MM.1S (cell line): ENCODE data around the gene CASR.

Experiments
- DNase-seq: peaks from one replicate; pipeline ENCODE4 v3.0.0-alpha.2; 2015
- H2AFZ ChIP-seq: fragments of 300-600 bp; sonication (generic); 2 replicates; pipeline ENCODE4 v1.6.0; 2016; ENCODE audit warnings: antibody characterized with exemption, low read length
- H3F3A ChIP-seq: fragments of 300-600 bp; sonication (generic); 2 replicates; pipeline ENCODE4 v1.6.1; 2016; ENCODE audit warnings: mild to moderate bottlenecking, antibody characterized with exemption, low read length, moderate library complexity, mixed read lengths; ENCODE audit not compliant: insufficient read depth
- H3K27ac ChIP-seq: fragments of 300-600 bp; sonication (generic); 2 replicates; pipeline ENCODE4 v1.5.1; 2016; ENCODE audit warnings: mild to moderate bottlenecking, low read length
- H3K27me3 ChIP-seq: fragments of 300-600 bp; sonication (generic); replicated peaks from 2 replicates; pipeline ENCODE4 v1.6.0; 2016; ENCODE audit warnings: low read length; ENCODE audit not compliant: insufficient read depth
- H3K36me3 ChIP-seq: fragments of 300-600 bp; sonication (generic); replicated peaks from 2 replicates; pipeline ENCODE4 v1.6.1; 2016; ENCODE audit warnings: mild to moderate bottlenecking, low read length, mixed read lengths; ENCODE audit not compliant: insufficient read depth
- H3K4me1 ChIP-seq: fragments of 300-600 bp; sonication (generic); 2 replicates; pipeline ENCODE4 v1.6.1; 2016; ENCODE audit warnings: low read length, mixed read lengths
- H3K4me2 ChIP-seq: fragments of 300-600 bp; sonication (generic); 2 replicates; pipeline ENCODE4 v1.6.0; 2016; ENCODE audit warnings: low read depth, low read length
- H3K4me3 ChIP-seq: fragments of 300-600 bp; sonication (generic); 2 replicates; pipeline ENCODE4 v1.5.1; 2016; ENCODE audit warnings: low read length, mixed read lengths
- H3K79me2 ChIP-seq: fragments of 300-600 bp; sonication (generic); 2 replicates; pipeline ENCODE4 v1.6.1; 2016; ENCODE audit warnings: mixed run types, low read length, mixed read lengths
- H3K9ac ChIP-seq: fragments of 300-600 bp; sonication (generic); 2 replicates; pipeline ENCODE4 v1.6.1; 2016; ENCODE audit warnings: low read length, mixed read lengths
- H3K9me2 ChIP-seq: fragments of 300-600 bp; sonication (generic); replicated peaks from 2 replicates; pipeline ENCODE4 v1.6.1; 2016; ENCODE audit warnings: mild to moderate bottlenecking, low read length, mixed read lengths; ENCODE audit not compliant: insufficient read depth
- H3K9me3 ChIP-seq: fragments of 300-600 bp; sonication (generic); replicated peaks from 2 replicates; pipeline ENCODE4 v1.6.1; 2016; ENCODE audit warnings: mild to moderate bottlenecking, low read length, mixed read lengths; ENCODE audit not compliant: insufficient read depth
- H4K20me1 ChIP-seq: fragments of 300-600 bp; sonication (generic); 2 replicates; pipeline ENCODE4 v1.6.1; 2016; ENCODE audit warnings: mild to moderate bottlenecking, low read length, moderate library complexity, mixed read lengths; ENCODE audit not compliant: insufficient read depth
- CTCF ChIP-seq: fragments of 300-600 bp; sonication (generic); IDR thresholded peaks from 2 replicates; pipeline ENCODE4 v1.5.1; 2016; ENCODE audit warnings: antibody characterized with exemption, low read length, mixed read lengths
- EZH2 ChIP-seq: fragments of 300-600 bp; sonication (generic); optimal IDR thresholded peaks from 2 replicates; pipeline ENCODE3; 2017; ENCODE audit warnings: low read depth, mild to moderate bottlenecking, antibody characterized with exemption, low read length, mixed read lengths
- EZH2phosphoT487 ChIP-seq: fragments of 300-600 bp; sonication (generic); IDR thresholded peaks from 2 replicates; pipeline ENCODE4 v1.6.1; 2018; ENCODE audit warnings: antibody characterized with exemption, low read length

The CASR gene

GRCh38 chr3:122183521-122183892, at the start of gene CASR:
CASR (plus strand) TSS chr3:122183668; CDS start chr3:122254190, 70,522 bp downstream.
- Histone ChIP-seq H3K9ac (no peak within 1 kb of the TSS), H2AFZ (no peak within 1 kb of the TSS), H3K4me1 (no peaks in the 10 kb centered on the region), H3K36me3 (no peaks in the 10 kb centered on the region), H3K9me3 (no peaks in the 10 kb centered on the region), H3K4me2 (no peak within 1 kb of the TSS), H3F3A (no peaks in the 10 kb centered on the region), H4K20me1 (no peaks in the 10 kb centered on the region), H3K27me3 (no peaks in the 10 kb centered on the region), H3K9me2 (no peaks in the 10 kb centered on the region), H3K27ac (no peak within 1 kb of the TSS), H3K79me2 (no peaks in the 10 kb centered on the region), H3K4me3 (no peak within 1 kb of the TSS)
- DNase-seq = no peak
- TF ChIP-seq EZH2 (no peak), CTCF (no peak), EZH2phosphoT487 (no peak)

GRCh38 chr3:122146466-122146865, 37.0 kb upstream of the CASR start:
- H3K4me1 ChIP-seq = no peaks in the 10 kb centered on the region

GRCh38 chr3:122148941-122149627, 34.4 kb upstream of the CASR start:
- H3F3A ChIP-seq = no peaks in the 10 kb centered on the region
- no peak overlapping the region for H3K27ac ChIP-seq
- no peak overlapping the region for H3K4me3 ChIP-seq
- H3K79me2 ChIP-seq = no peaks in the 10 kb centered on the region
- no peak overlapping the region for H2AFZ ChIP-seq
- no peak for TF ChIP-seq EZH2
- no peak for TF ChIP-seq EZH2phosphoT487
- no peak for TF ChIP-seq CTCF
- H3K9ac ChIP-seq = no peak overlapping the region
- DNase-seq = no peak
- H3K36me3 ChIP-seq = no peaks in the 10 kb centered on the region
- H4K20me1 ChIP-seq = no peaks in the 10 kb centered on the region
- no peak overlapping the region for H3K4me2 ChIP-seq
- no peaks in the 10 kb centered on the region for H3K9me3 ChIP-seq
- no peaks in the 10 kb centered on the region for H3K4me1 ChIP-seq
- H3K9me2 ChIP-seq = no peaks in the 10 kb centered on the region
- no peaks in the 10 kb centered on the region for H3K27me3 ChIP-seq

More at GRCh38 chr3:122146466-122146865, 37.0 kb upstream of the CASR start:
- H3K9ac ChIP-seq = no peak overlapping the region
- no peaks in the 10 kb centered on the region for H3K36me3 ChIP-seq
- no peak for DNase-seq
- TF ChIP-seq EZH2 (no peak), CTCF (no peak), EZH2phosphoT487 (no peak)
- H3K9me2 ChIP-seq = no peaks in the 10 kb centered on the region
- no peak overlapping the region for H2AFZ ChIP-seq
- H3K27ac ChIP-seq = no peak overlapping the region
- no peaks in the 10 kb centered on the region for H3F3A ChIP-seq
- no peak overlapping the region for H3K4me3 ChIP-seq
- H3K4me2 ChIP-seq = no peak overlapping the region
- no peaks in the 10 kb centered on the region for H4K20me1 ChIP-seq
- H3K79me2 ChIP-seq = no peaks in the 10 kb centered on the region
- H3K9me3 ChIP-seq = no peaks in the 10 kb centered on the region
- no peaks in the 10 kb centered on the region for H3K27me3 ChIP-seq
